GM19328 (cell line): ENCODE data around the gene ALPI.
"Not testable (repeated sequence)": the region's sequence is repeated elsewhere in the genome, so short reads cannot be mapped to it uniquely, and the experiment has no call there.

Experiments used
- ATAC-seq: cut with Tn5 transposase; IDR thresholded peaks from one replicate; pipeline ENCODE4 v1.9.1; 2021; ENCODE audit warnings: mild to moderate bottlenecking, moderate library complexity; ENCODE audit not compliant: unreplicated experiment

ALPI gene

DNA sequence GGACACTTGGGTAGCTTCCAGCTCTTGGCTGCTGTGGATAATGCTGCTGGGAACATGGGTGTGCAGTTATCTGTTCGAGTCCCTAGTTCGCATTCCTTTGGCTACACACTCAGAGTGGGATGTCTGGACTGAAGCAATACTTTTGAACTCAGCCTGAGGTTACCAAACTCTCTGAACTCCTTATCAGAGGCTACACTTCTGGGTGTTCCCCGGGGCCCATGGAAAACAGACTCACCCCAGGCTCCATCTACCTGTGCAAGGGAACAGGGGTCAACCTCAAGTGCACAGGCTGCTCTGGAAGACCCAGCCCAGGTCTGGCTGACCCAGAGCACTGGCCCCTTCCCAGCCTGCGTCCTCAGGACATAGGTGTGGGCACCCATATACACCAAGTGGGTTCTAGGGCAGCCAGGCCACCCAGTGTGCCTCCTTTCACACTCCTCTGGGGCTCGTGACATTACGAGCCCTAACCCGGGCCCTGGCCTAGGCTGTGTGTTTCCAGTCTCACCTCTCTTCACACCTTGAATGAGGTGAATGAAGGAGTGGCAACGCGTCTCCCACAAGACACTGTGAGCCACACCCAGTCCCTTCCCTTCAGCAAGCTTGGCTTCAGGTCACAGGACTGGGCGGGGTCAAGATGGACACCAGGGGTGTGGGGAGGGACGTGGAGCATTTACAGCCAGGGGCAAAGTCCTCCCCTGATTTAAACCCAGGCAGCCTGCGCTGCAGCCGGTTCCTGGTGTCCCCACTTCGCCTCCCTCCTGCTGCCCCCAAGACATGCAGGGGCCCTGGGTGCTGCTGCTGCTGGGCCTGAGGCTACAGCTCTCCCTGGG, at the start of gene ALPI:
TSS of gene ALPI (plus strand) at position 728 of the 830 bp plus-strand sequence. CDS start at position 775, 47 bp downstream.
- ATAC-seq: no peak

GRCh38 chr2:232406556-232407310, 49.2 kb upstream of the ALPI start, which contains the start of gene ALPG:
TSS of gene ALPG (plus strand) at chr2:232406844. CDS start at chr2:232406895, 51 bp downstream.
- ATAC-seq: no peak

DNA sequence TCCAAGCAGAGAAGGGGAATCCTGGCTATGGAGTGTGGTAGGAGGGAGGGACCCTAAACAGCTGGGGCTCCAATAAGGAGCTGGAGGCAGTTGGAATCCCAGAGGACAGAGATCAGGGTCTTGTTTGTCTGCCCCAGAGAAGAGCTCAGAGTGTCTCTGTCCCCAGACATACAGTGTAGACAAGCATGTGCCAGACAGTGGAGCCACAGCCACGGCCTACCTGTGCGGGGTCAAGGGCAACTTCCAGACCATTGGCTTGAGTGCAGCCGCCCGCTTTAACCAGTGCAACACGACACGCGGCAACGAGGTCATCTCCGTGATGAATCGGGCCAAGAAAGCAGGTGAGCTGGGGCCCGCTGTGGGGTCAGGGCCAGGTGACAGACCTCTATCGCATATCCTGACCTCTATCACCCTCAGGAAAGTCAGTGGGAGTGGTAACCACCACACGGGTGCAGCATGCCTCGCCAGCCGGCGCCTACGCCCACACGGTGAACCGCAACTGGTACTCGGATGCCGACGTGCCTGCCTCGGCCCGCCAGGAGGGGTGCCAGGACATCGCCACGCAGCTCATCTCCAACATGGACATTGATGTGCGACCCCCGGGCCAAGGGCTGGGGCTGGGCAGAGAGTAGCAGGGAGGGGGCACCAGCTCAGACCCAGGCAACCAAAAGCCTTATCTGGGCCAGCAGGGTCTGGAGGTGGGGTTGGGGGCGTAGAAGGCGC, 48.4 kb upstream of the ALPI start:
- not testable (repeated sequence) for ATAC-seq

GRCh38 chr2:232408269-232408668, 47.7 kb upstream of the ALPI start:
- ATAC-seq: not testable (repeated sequence)

GRCh38 chr2:232409617-232410016, 46.3 kb upstream of the ALPI start:
- ATAC-seq: not testable (repeated sequence)

DNA sequence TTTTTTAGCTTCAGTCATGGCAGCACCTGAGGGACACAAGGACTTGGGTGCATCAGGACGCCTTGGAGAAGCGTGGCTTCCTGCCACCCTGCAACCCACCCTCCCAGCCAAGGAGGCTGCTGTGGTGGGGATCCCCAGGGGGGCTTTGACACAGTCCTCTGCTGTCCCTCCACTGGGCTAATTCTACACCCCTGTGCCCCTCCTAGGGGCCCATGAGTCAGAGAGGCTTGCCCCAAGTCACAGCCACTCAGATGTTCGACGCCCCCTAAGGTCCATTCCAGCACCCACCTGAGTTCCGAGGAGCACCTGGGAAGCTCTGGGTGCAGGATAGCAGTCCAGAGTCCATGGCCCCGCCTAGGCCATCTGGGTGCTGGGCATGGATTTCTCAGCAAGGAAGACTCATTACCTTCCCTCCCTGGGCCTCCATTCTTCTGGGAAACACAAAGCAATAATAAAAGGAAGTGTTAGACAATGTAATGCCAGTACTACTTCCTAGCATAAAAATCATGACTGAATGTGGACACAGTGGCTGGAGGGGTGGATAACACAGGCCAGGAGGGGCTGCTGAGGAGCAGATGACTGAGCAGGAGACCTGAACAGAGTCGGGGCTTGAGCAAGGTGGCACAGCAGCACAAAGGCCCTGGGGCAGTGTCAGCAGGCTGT, 45.6 kb upstream of the ALPI start:
- no peak for ATAC-seq

- no peak for ATAC-seq
Observed at GRCh38 chr2:232411901-232412629, 43.9 kb upstream of the ALPI start.

DNA sequence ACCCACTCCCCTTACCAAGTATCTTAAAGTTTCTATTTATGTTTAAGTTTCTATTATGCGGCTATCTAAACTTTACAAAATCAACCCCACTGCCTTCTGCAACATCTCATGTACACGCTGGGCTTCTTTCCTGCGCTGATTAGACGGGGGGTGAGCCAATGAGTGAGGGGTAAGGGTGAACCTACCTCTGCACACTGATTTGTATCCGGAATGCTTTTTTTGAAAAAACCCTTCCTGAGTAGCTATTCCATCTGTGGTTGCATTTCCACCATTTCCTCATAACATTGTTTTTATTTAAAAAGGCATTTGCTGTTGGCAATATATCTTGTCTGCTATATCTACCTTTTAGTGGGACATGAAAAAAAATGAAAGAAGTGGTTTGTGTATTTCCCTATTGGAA, 43.0 kb upstream of the ALPI start:
- ATAC-seq: no peak

DNA sequence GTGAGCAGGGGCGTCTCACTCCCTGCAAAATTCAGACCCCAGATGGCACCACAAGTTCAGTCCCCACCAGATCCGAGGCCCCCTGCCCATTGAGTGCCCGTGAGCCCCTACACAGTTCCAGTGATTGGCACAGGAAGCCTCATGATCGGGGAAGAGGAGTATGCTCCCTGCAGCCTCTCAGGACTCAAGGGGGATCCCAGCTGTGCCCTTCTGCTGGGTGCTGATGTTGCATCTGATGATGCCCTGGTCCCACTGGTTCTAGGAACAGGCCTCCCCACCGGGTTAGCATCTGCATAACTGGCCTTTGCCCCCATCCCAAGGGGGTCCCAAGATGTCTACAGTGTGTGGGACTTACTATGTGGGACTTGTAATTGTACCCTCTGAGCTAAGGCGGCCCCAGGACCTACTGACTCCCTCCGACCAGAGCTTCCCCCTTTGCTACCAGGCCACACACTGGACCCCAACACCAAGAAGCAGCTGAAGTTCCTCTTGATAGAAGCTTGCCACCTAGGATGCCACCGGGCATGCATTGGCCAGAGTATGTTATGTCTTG, 40.7 kb upstream of the ALPI start:
- ATAC-seq: no peak

- no peak for ATAC-seq
Observed at GRCh38 chr2:232415736-232416520, 40.0 kb upstream of the ALPI start.

GRCh38 chr2:232416521-232417470, 39.2 kb upstream of the ALPI start:
- ATAC-seq: no peak

DNA sequence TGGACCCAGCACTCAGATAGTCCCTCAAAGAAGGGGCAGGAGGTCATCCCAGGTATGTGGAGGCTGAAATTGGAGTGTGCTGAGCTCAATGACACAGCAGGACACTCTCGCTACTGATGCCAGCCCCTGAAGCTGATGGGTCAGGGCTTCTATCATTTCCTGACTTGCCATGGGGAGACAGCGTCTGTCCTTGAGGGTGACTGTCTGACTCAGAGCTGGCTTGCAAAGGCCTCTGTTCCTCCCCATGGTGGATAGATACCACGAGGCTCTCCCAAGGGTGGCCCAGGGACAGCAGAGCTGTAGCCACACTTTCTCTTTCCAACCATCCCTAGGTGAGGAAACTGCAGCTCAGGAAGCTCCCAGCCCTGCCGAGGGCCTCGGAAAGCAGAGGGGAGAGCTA, 38.5 kb upstream of the ALPI start:
- ATAC-seq: no peak

GRCh38 chr2:232418056-232418455, 37.9 kb upstream of the ALPI start:
- ATAC-seq: no peak

GRCh38 chr2:232418466-232419244, 37.3 kb upstream of the ALPI start:
- ATAC-seq: no peak

- ATAC-seq: no peak
Observed at GRCh38 chr2:232419245-232420072, 36.5 kb upstream of the ALPI start.

- ATAC-seq: no peak
Observed at GRCh38 chr2:232420073-232420454, 35.9 kb upstream of the ALPI start.
